ENCODE results near the gene CMSS1.

The CMSS1 gene

DNA sequence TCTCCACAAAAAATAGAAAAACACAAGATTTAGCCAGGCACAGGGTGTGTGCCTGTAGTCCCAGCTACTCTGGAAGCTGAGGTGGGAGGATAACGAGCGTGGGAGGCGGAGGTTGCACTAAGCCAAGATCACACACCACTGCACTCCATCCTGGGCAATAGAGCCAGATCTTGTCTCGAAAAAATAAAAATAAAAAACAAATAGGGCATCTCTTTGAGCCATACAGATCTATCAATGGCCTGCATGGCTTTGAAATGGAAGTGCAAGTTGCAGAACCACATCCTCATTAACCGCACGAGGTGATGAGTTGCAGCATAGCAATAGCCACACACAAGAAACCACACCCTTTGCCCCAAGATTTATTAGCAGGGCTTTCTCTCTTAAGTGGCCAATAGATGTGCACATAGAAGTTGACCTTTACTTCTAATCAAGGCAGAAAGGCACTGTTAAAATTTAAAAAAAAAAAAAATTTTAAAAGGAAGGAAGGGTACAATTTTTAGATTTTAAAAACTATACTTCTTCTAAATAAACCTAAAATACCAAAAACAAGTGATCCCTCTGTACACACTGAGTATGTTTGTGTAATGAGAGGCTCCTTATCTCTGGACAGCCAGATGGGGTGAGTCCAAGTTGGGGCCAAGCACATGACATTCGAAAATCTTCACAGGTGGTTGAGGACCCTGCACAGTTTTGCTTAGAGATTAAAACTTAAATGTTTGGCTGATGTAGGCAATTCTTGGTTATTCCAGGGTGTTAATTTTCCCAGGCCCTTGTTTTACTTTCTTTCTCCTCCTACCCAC lies 243.2 kb downstream of the CMSS1 start:
- no peak overlapping the region for H3K4me3 ChIP-seq (ENCODE audit: low read length)
- TF ChIP-seq CTCF (IDR thresholded peaks at IDR 0.05; ENCODE audit: insufficient read depth, low read depth, low read length, missing control alignments): no peak
- DNase-seq (ENCODE audit: low read depth): no peak

GRCh38 chr3:100062665-100063064 lies 245.0 kb downstream of the CMSS1 start:
- H3K4me3 ChIP-seq (ENCODE audit: low read length): no peak overlapping the region
- TF ChIP-seq CTCF (IDR thresholded peaks at IDR 0.05; ENCODE audit: insufficient read depth, low read depth, low read length, missing control alignments): no peak
- no peak for DNase-seq (ENCODE audit: low read depth)

- DNase-seq (ENCODE audit: low read depth): no peak
- TF ChIP-seq CTCF (IDR thresholded peaks at IDR 0.05; ENCODE audit: insufficient read depth, low read depth, low read length, missing control alignments): no peak
- no peak overlapping the region for H3K4me3 ChIP-seq (ENCODE audit: low read length)
Measured at GRCh38 chr3:100063929-100064461, 246.3 kb downstream of the CMSS1 start.

DNA sequence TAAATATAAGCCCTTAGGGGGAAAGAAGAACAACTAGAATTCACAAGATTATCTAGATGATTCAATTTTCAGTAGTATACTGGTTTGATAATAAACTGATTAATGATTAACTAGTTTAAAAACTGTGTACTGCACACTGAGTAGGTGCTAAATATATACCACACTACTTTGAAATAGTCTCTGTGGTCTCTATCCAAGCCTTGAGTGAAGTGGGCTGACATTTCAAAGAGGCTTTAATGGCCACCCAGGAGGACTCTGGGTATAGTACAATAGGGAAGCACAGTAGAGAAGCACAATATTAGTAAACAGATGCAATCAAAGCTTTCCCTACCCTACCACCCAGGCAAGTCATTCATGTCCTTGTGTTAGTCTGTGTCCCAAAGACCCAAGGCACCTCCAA lies 249.9 kb downstream of the CMSS1 start:
- H3K4me3 ChIP-seq (ENCODE audit: low read length): no peak overlapping the region
- DNase-seq (ENCODE audit: low read depth): no peak
- no peak for TF ChIP-seq CTCF (IDR thresholded peaks at IDR 0.05; ENCODE audit: insufficient read depth, low read depth, low read length, missing control alignments)

- H3K4me3 ChIP-seq (ENCODE audit: low read length): no peak overlapping the region
- peak; percentile 78 for DNase-seq (ENCODE audit: low read depth)
- peak; percentile 82 for TF ChIP-seq CTCF (IDR thresholded peaks at IDR 0.05; ENCODE audit: insufficient read depth, low read depth, low read length, missing control alignments)
Measured at GRCh38 chr3:100068826-100069225, 251.2 kb downstream of the CMSS1 start.

- no peak overlapping the region for H3K4me3 ChIP-seq (ENCODE audit: low read length)
- no peak for TF ChIP-seq CTCF (IDR thresholded peaks at IDR 0.05; ENCODE audit: insufficient read depth, low read depth, low read length, missing control alignments)
- DNase-seq (ENCODE audit: low read depth): no peak
Measured at GRCh38 chr3:100069472-100069871, 251.8 kb downstream of the CMSS1 start.

All from epithelial cell of esophagus (primary cell).